Measurements from ENCODE around the gene PCGF3. TPM values are rescaled to one million over a fixed set of nuclear protein-coding genes. Genes with fewer than 3 reads are reported as not detected.

PCGF3 gene
- total RNA-seq, 4 donors from 2014 or later = 14.5 to 31.9 (median 21.6) TPM

DNA sequence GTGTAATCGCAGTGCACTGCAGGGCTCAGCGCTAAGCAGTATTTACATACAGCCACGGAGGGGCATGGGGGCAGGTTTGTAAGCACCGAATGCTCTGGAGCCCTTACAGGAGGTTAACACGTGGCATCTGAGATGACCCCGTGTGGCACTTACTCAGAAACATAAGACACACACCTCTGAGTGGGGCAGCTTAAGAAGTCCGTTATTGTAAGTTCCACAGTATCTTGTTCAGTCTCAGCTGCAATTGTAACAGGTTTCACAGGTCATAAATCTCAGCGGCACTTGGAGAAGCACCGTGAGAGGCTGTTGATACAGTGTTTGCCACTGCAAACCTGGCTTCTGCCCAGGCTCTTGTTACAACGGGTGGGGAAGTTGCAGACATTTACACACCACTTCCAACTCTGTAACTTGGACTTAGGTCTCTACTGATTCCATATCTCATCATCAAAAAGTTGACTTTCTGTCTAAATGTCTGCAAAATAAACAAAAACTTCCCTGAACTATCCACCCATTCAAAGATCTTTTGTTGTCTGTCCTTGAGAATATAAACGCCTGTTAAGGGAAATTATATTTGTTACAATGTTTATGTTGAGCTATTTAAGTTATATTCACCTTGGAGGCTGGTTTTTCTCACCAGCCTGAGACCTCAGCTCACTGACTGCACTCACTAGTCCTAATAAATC, 110.0 kb downstream of the PCGF3 start:
- TF ChIP-seq POLR2A (IDR thresholded peaks at IDR 0.05) (no peak), CTCF (IDR thresholded peaks at IDR 0.05 in 4 of 5, conservative IDR thresholded peaks at IDR 0.05 in 1 of 5) (no peak)
- in situ Hi-C loops (cut with MboI; ENCODE audit: low sequenced_read_pairs in 4 of 4) (no loop called here), intact Hi-C loops (cut with DNase I; ENCODE audit: low total_unique reads) (no loop called here)
- no peaks in the 10 kb centered on the region for H3K9me3 ChIP-seq
- no peak overlapping the region for H3K27ac ChIP-seq
- H3K27me3 ChIP-seq = peaks cover 42 to 53% (median 47%) of the 10 kb centered on the region in 3 donors
- no peak for DNase-seq
- H3K36me3 ChIP-seq = no peaks in the 10 kb centered on the region
- no peaks in the 10 kb centered on the region for H3K4me1 ChIP-seq
- ATAC-seq = no peak
- no peak overlapping the region for H3K4me3 ChIP-seq

DNA sequence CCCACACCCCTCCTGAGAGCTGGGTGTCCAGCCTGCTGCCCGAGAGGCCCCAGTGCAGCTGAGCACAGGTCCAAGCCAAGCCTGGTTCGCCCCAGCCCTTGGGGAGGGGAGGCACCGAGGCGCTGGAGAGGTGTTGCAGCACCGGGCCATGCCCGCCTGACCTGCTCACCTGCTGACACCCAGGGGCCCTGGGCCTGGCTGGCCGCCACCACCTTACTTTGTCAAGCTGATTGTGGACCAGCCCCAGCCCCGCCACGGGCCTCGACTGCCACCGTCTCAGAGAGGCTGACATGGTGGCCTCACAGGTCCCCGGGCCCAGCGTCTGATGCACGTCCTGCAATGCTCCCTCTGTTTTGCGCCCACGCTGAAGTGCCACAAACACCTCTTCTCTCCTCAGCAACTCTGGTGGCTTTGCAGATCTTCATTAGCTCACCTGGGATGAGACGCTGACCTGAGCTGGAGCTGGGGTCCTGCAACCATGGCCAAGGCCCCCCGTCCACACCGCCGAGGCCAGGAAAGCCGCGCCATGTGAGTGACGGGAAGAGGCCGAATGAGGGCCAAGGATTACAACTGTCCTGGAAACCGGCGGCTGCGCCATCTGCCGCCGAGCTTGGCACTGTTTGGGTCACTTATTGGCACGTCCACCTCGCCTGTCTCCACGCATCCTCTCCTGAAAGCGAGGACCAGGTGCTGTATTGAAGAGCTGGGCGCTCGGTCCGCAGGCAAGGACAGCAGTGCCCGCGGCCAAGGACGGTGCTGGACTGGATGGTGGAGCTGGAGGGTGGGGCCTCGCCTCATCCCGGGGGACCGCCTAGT, 112.7 kb downstream of the PCGF3 start:
- TF ChIP-seq CTCF (IDR thresholded peaks at IDR 0.05 in 4 of 5, conservative IDR thresholded peaks at IDR 0.05 in 1 of 5) (no peak), POLR2A (IDR thresholded peaks at IDR 0.05) (no peak)
- H3K4me1 ChIP-seq = no peaks in the 10 kb centered on the region
- H3K36me3 ChIP-seq = no peaks in the 10 kb centered on the region
- DNase-seq (no peak), ATAC-seq (no peak)
- no peak overlapping the region for H3K4me3 ChIP-seq
- H3K27ac ChIP-seq = no peak overlapping the region
- H3K9me3 ChIP-seq = no peaks in the 10 kb centered on the region
- H3K27me3 ChIP-seq = peaks cover 35 to 57% (median 54%) of the 10 kb centered on the region in 3 donors
- intact Hi-C loops (cut with DNase I; ENCODE audit: low total_unique reads) (no loop called here), in situ Hi-C loops (cut with MboI; ENCODE audit: low sequenced_read_pairs in 4 of 4) (no loop called here)

DNA sequence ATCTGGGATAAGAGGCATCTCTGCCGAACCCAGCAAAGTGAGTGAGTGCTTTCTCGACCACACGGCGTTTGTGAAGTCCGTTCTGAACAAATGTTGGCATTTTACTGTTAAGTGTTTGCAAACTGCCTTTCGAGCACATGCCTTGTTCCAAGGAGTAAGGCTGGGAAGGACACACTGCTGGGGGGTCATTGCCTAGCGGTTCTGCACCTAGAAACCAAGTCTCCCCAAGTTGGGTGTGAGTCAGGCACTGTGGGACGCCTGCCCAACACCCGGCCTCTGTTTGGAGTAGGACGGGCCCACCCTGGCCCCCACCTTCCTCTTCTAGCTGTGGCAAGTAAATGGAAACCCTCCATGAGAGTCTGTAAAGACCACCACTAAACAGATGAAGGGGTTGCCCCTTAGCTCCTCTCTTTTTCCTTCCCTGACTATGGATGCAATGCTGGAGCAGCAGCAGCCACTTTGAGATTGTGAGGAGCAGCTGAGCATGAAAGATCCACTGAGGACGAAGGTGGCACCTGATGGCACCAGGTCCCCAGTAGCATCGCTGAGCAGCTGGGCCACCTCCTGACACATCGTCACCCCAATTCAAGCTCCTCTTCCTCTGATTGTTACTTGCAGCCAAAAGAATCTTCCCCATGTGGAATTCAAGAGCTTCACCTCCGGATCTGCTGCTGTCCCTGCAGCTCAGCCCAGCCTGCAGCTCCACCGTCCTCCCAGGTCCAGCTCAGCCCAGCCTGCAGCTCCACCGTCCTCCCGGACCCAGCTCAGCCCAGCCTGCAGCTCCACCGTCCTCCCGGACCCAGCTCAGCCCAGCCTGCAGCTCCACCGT, 114.0 kb downstream of the PCGF3 start:
- no peak for TF ChIP-seq POLR2A (IDR thresholded peaks at IDR 0.05)
- TF ChIP-seq CTCF (IDR thresholded peaks at IDR 0.05 in 4 of 5, conservative IDR thresholded peaks at IDR 0.05 in 1 of 5) = no peak
- Histone ChIP-seq H3K9me3 (no peaks in the 10 kb centered on the region), H3K4me1 (no peaks in the 10 kb centered on the region), H3K4me3 (no peak overlapping the region), H3K27me3 (peaks cover 37 to 57% (median 56%) of the 10 kb centered on the region in 3 donors), H3K36me3 (no peaks in the 10 kb centered on the region), H3K27ac (no peak overlapping the region)
- ATAC-seq (no peak), DNase-seq (no peak)
- in situ Hi-C loops (cut with MboI; ENCODE audit: low sequenced_read_pairs in 4 of 4) = no loop called here
- intact Hi-C loops (cut with DNase I; ENCODE audit: low total_unique reads) = no loop called here

Other genes starting within 250 kb of the PCGF3 start
- 10 to 100 TPM in 1 of 4 donors, 1 to 10 TPM in 3; 8.0 to 15.2 (median 9.1) TPM for gene ZNF721, start 206.7 kb upstream of the PCGF3 start, total RNA-seq
- gene PIGG, start 206.6 kb upstream of the PCGF3 start, total RNA-seq = 10 to 100 TPM in 2 of 4 donors, 1 to 10 TPM in 2; 6.4 to 20.6 (median 11.0) TPM
- not detected for gene TMEM271, start 129.5 kb upstream of the PCGF3 start, total RNA-seq
- not detected for gene PDE6B, start 80.3 kb upstream of the PCGF3 start, total RNA-seq
- gene ATP5ME, start 31.6 kb upstream of the PCGF3 start, total RNA-seq = 100 to 1,000 TPM in 1 of 4 donors, 10 to 100 TPM in 3; 24.7 to 172 (median 91.5) TPM
- 10 to 100 TPM in 1 of 4 donors, 1 to 10 TPM in 3; 1.3 to 20.3 (median 3.6) TPM for gene MYL5, start 31.3 kb upstream of the PCGF3 start, total RNA-seq
- gene SLC49A3, start 16.7 kb upstream of the PCGF3 start, total RNA-seq = 1 to 10 TPM; 1.3 to 3.4 (median 2.2) TPM
- 1 to 10 TPM in 1 of 4 donors, under 1 TPM in 1, not detected in 2; 0.91 to 1.0 TPM for gene CPLX1, start 120.3 kb downstream of the PCGF3 start, total RNA-seq
- 10 to 100 TPM; 34.9 to 48.3 (median 44.5) TPM for gene GAK, start 226.5 kb downstream of the PCGF3 start, total RNA-seq
- 10 to 100 TPM; 15.3 to 29.6 (median 20.8) TPM for gene TMEM175, start 226.6 kb downstream of the PCGF3 start, total RNA-seq

All from gastrocnemius medialis (tissue), 4 donors.